ENCODE data around the gene PARP12.

GRCh38 chr7:139994356-139994755, 68.4 kb downstream of the PARP12 start:
- TF ChIP-seq SUZ12 (IDR thresholded peaks at IDR 0.05; ENCODE audit: extremely low read depth, insufficient read depth, insufficient read length) (no peak), YY1 (IDR thresholded peaks at IDR 0.05; ENCODE audit: insufficient read depth, insufficient read length) (no peak)
